ENCODE data around the gene ARHGDIG.
A peak's percentile ranks its signal among the peaks of the same experiment; 100 is the strongest.

ARHGDIG gene

DNA sequence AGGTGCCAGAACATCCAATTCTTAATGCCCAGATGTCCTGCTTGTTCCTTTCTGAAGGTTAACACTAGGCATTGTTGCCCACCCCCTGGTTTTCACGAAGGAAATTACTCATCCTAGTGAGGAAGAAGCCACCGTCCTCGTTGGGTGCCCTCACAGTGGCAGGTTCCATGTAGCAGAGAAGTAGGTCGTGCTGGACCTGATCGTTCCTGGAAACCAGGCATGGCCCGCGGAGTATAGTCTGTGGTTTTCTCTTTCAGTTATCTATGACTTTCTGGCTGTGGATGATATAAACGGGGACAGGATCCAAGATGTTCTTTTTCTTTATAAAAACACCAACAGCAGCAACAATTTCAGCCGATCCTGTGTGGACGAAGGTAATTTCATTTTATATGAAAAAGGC is 21.2 kb upstream of the ARHGDIG start:
- TF ChIP-seq TCF12 (IDR thresholded peaks at IDR 0.05; ENCODE audit: low read depth) (no peak), ZBTB7A (IDR thresholded peaks at IDR 0.05; ENCODE audit: low read depth) (no peak), EP300 (IDR thresholded peaks at IDR 0.05; ENCODE audit: borderline replicate concordance) (no peak), CREB1 (IDR thresholded peaks at IDR 0.05; ENCODE audit: low read depth) (no peak), TAF1 (IDR thresholded peaks at IDR 0.05; ENCODE audit: low read depth) (no peak), NFIC (IDR thresholded peaks at IDR 0.05) (no peak)
- TF ChIP-seq, protein P1, sequence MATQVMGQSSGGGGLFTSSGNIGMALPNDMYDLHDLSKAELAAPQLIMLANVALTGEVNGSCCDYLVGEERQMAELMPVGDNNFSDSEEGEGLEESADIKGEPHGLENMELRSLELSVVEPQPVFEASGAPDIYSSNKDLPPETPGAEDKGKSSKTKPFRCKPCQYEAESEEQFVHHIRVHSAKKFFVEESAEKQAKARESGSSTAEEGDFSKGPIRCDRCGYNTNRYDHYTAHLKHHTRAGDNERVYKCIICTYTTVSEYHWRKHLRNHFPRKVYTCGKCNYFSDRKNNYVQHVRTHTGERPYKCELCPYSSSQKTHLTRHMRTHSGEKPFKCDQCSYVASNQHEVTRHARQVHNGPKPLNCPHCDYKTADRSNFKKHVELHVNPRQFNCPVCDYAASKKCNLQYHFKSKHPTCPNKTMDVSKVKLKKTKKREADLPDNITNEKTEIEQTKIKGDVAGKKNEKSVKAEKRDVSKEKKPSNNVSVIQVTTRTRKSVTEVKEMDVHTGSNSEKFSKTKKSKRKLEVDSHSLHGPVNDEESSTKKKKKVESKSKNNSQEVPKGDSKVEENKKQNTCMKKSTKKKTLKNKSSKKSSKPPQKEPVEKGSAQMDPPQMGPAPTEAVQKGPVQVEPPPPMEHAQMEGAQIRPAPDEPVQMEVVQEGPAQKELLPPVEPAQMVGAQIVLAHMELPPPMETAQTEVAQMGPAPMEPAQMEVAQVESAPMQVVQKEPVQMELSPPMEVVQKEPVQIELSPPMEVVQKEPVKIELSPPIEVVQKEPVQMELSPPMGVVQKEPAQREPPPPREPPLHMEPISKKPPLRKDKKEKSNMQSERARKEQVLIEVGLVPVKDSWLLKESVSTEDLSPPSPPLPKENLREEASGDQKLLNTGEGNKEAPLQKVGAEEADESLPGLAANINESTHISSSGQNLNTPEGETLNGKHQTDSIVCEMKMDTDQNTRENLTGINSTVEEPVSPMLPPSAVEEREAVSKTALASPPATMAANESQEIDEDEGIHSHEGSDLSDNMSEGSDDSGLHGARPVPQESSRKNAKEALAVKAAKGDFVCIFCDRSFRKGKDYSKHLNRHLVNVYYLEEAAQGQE (IDR thresholded peaks at IDR 0.05; ENCODE audit: low read depth): no peak
- TF ChIP-seq, protein P2, sequence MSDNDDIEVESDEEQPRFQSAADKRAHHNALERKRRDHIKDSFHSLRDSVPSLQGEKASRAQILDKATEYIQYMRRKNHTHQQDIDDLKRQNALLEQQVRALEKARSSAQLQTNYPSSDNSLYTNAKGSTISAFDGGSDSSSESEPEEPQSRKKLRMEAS (IDR thresholded peaks at IDR 0.05): no peak

DNA sequence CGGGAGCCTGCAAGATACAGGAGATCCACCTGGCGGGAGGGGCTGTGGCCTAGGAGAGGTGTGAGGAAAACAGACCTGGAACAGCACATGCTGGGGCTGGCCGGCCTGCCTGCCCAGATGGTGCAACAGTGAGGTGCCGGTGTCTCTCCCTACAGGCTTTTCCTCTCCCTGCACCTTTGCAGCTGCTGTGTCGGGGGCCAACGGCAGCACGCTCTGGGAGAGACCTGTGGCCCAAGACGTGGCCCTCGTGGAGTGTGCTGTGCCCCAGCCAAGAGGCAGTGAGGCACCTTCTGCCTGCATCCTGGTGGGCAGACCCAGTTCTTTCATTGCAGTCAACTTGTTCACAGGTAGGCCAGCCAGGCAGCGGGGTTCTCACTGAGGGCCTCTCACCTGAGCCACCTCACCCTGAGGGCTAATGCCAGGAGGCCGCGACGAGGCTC is 20.6 kb upstream of the ARHGDIG start:
- TF ChIP-seq CREB1 (IDR thresholded peaks at IDR 0.05; ENCODE audit: low read depth) (no peak), YY1 (IDR thresholded peaks at IDR 0.05; ENCODE audit: low read depth) (no peak), TAF1 (IDR thresholded peaks at IDR 0.05; ENCODE audit: low read depth) (no peak), TEAD4 (IDR thresholded peaks at IDR 0.05) (no peak)
- TF ChIP-seq, protein P3, sequence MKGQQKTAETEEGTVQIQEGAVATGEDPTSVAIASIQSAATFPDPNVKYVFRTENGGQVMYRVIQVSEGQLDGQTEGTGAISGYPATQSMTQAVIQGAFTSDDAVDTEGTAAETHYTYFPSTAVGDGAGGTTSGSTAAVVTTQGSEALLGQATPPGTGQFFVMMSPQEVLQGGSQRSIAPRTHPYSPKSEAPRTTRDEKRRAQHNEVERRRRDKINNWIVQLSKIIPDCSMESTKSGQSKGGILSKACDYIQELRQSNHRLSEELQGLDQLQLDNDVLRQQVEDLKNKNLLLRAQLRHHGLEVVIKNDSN (IDR thresholded peaks at IDR 0.05): no peak

DNA sequence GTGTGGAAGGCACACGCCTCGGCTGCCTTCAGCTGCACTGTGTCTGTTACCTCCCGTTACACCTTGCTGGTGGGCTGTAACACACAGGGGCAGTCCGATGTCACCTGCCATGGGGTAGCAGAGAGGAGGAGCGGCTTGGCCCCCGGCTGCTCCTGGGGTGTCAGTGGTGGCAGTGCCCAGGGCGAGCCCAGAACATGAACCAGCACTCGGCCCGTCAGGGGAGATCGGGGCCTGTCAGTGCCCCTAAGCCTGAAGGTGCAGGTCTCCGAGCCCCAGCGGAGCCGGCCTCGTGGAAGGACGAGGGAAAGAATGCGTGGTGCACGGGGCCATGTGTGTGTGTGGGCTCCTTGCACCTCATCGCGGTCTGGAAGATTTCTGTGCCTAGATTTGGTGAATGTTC is 20.1 kb upstream of the ARHGDIG start:
- TF ChIP-seq TCF12 (IDR thresholded peaks at IDR 0.05; ENCODE audit: low read depth): no peak
- TF ChIP-seq, protein P2 (IDR thresholded peaks at IDR 0.05): no peak

DNA sequence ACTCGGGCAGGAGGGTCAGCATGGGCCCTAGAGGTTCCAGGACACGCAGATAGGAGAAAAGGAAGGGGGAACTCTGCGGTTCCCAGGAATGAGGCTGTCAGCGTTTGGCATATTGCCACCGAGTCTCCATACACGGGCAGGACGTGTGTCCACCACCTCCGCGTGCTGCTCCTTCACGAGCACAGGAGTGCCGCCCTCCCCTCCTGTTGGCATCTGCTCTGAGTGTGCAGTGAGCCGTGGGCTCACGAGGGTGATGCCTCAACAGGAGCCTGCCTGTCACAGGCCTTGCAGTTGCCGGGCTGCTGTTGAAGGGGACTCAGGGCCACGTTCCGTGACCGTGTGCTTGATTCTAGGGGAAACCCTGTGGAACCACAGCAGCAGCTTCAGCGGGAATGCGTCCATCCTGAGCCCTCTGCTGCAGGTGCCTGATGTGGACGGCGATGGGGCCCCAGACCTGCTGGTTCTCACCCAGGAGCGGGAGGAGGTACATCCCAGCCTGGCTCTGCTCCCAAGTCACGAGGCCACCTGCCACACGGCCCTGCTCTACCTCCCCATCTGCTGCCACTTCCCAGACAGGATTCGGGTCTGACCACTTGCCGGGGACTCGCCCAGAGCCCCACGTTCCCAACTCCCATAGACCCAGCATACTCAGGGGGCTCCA is 19.2 kb upstream of the ARHGDIG start:
- peak; percentile 23; the same call in 1 of the 2 replicates for TF ChIP-seq NFIC (IDR thresholded peaks at IDR 0.05)
- TF ChIP-seq CREB1 (IDR thresholded peaks at IDR 0.05; ENCODE audit: low read depth): no peak
- TF ChIP-seq, protein P3 (IDR thresholded peaks at IDR 0.05): no peak
- no peak for TF ChIP-seq ZBTB7A (IDR thresholded peaks at IDR 0.05; ENCODE audit: low read depth)
- no peak for TF ChIP-seq TCF12 (IDR thresholded peaks at IDR 0.05; ENCODE audit: low read depth)
- TF ChIP-seq, protein P1 (IDR thresholded peaks at IDR 0.05; ENCODE audit: low read depth): no peak
- TF ChIP-seq RAD21 (IDR thresholded peaks at IDR 0.05; ENCODE audit: low read depth): no peak
- TF ChIP-seq TEAD4 (IDR thresholded peaks at IDR 0.05): no peak

DNA sequence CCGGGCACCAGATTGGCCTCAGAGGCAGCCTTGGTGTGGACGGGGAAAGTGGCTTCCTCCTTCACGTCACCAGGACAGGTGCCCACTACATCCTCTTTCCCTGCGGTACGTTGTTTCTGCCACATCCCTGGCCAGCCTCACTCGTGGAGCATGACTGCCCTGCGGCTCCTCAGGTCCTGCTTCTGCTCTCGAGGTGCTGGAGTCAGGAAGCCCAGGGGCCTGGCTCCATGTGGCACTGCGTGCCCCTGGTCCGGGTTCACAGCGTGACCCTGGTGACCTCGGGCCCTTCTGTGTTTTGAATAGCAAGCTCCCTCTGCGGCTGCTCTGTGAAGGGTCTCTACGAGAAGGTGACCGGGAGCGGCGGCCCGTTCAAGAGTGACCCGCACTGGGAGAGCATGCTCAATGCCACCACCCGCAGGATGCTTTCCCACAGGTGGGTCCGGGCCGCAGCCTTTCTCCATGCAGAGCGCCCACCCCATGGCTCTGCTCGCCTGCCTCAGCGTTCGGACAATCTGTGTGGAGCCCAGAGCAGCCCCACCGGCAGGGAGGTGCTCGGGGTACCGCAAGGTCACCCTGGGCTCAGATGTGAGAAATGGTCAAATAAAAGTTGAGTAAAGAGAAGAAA is 18.2 kb upstream of the ARHGDIG start:
- no peak for TF ChIP-seq CEBPB (IDR thresholded peaks at IDR 0.05)
- TF ChIP-seq, protein P2 (IDR thresholded peaks at IDR 0.05): no peak
- no peak for TF ChIP-seq RAD21 (IDR thresholded peaks at IDR 0.05; ENCODE audit: low read depth)
- TF ChIP-seq FOXM1 (IDR thresholded peaks at IDR 0.05; ENCODE audit: borderline replicate concordance, low read depth): no peak
- no peak for TF ChIP-seq TEAD4 (IDR thresholded peaks at IDR 0.05)
- TF ChIP-seq, protein P1 (IDR thresholded peaks at IDR 0.05; ENCODE audit: low read depth): no peak
- TF ChIP-seq, protein P3 (IDR thresholded peaks at IDR 0.05): no peak
- TF ChIP-seq EP300 (IDR thresholded peaks at IDR 0.05; ENCODE audit: borderline replicate concordance): no peak
- TF ChIP-seq TAF1 (IDR thresholded peaks at IDR 0.05; ENCODE audit: low read depth): no peak
- no peak for TF ChIP-seq ZBTB7A (IDR thresholded peaks at IDR 0.05; ENCODE audit: low read depth)
- TF ChIP-seq NFIC (IDR thresholded peaks at IDR 0.05): no peak
- no peak for TF ChIP-seq CREB1 (IDR thresholded peaks at IDR 0.05; ENCODE audit: low read depth)
- TF ChIP-seq TCF12 (IDR thresholded peaks at IDR 0.05; ENCODE audit: low read depth): no peak
- no peak for TF ChIP-seq EGR1 (IDR thresholded peaks at IDR 0.05)
- TF ChIP-seq YY1 (IDR thresholded peaks at IDR 0.05; ENCODE audit: low read depth): no peak
